ENCODE data around the gene SYTL1.

The SYTL1 gene

GRCh38 chr1:27361044-27361402 is 19.2 kb downstream of the SYTL1 start:
- no peak for DNase-seq (ENCODE audit: low read depth in 1 of 2, low spot score in 1 of 2)
- Histone ChIP-seq H3K4me3 (replicated peaks; ENCODE audit: insufficient read depth, low read length) (peak overlapping the region; percentile 61), H3K27me3 (ENCODE audit: insufficient read depth, poor library complexity, severe bottlenecking) (peaks cover 6% of the 10 kb centered on the region), H3K27ac (replicated peaks) (no peak overlapping the region)
- TF ChIP-seq POLR2AphosphoS5 (IDR thresholded peaks at IDR 0.05; ENCODE audit: low read depth): no peak
- no peak for TF ChIP-seq REST (IDR thresholded peaks at IDR 0.05; ENCODE audit: insufficient replicate concordance, low read depth)
- TF ChIP-seq CTCF (IDR thresholded peaks at IDR 0.05; ENCODE audit: insufficient read depth, low read length): no peak
- no peak for TF ChIP-seq SPI1 (IDR thresholded peaks at IDR 0.05; ENCODE audit: borderline replicate concordance, low read depth)
- TF ChIP-seq GABPA (IDR thresholded peaks at IDR 0.05; ENCODE audit: low read depth): no peak

GRCh38 chr1:27361553-27361952 is 19.7 kb downstream of the SYTL1 start:
- TF ChIP-seq POLR2AphosphoS5 (IDR thresholded peaks at IDR 0.05; ENCODE audit: low read depth) (no peak), SPI1 (IDR thresholded peaks at IDR 0.05; ENCODE audit: borderline replicate concordance, low read depth) (no peak), GABPA (IDR thresholded peaks at IDR 0.05; ENCODE audit: low read depth) (no peak), REST (IDR thresholded peaks at IDR 0.05; ENCODE audit: insufficient replicate concordance, low read depth) (no peak), CTCF (IDR thresholded peaks at IDR 0.05; ENCODE audit: insufficient read depth, low read length) (no peak)
- Histone ChIP-seq H3K4me3 (replicated peaks; ENCODE audit: insufficient read depth, low read length) (no peak overlapping the region), H3K27ac (replicated peaks) (no peak overlapping the region)

GRCh38 chr1:27363766-27364695 is 22.2 kb downstream of the SYTL1 start:
- no peak for DNase-seq (ENCODE audit: low read depth in 1 of 2, low spot score in 1 of 2)
- Histone ChIP-seq H3K4me3 (replicated peaks; ENCODE audit: insufficient read depth, low read length) (no peak overlapping the region), H3K27ac (replicated peaks) (no peak overlapping the region), H3K27me3 (ENCODE audit: insufficient read depth, poor library complexity, severe bottlenecking) (peaks cover 5% of the 10 kb centered on the region)
- TF ChIP-seq POLR2AphosphoS5 (IDR thresholded peaks at IDR 0.05; ENCODE audit: low read depth) (no peak), SPI1 (IDR thresholded peaks at IDR 0.05; ENCODE audit: borderline replicate concordance, low read depth) (no peak), CTCF (IDR thresholded peaks at IDR 0.05; ENCODE audit: insufficient read depth, low read length) (no peak), REST (IDR thresholded peaks at IDR 0.05; ENCODE audit: insufficient replicate concordance, low read depth) (no peak), GABPA (IDR thresholded peaks at IDR 0.05; ENCODE audit: low read depth) (no peak)

More at GRCh38 chr1:27361553-27361952, 19.7 kb downstream of the SYTL1 start:
- no peak for DNase-seq (ENCODE audit: low read depth in 1 of 2, low spot score in 1 of 2)
- peaks cover 6% of the 10 kb centered on the region for H3K27me3 ChIP-seq (ENCODE audit: insufficient read depth, poor library complexity, severe bottlenecking)

All from HL-60 (cell line).